ENCODE measurements around the gene TRIM41. TPM values are rescaled to one million over a fixed set of nuclear protein-coding genes. Genes with fewer than 3 reads are reported as not detected.

Gene TRIM41
- total RNA-seq, 1 experiment from 2014 or later: 26.8 TPM

DNA sequence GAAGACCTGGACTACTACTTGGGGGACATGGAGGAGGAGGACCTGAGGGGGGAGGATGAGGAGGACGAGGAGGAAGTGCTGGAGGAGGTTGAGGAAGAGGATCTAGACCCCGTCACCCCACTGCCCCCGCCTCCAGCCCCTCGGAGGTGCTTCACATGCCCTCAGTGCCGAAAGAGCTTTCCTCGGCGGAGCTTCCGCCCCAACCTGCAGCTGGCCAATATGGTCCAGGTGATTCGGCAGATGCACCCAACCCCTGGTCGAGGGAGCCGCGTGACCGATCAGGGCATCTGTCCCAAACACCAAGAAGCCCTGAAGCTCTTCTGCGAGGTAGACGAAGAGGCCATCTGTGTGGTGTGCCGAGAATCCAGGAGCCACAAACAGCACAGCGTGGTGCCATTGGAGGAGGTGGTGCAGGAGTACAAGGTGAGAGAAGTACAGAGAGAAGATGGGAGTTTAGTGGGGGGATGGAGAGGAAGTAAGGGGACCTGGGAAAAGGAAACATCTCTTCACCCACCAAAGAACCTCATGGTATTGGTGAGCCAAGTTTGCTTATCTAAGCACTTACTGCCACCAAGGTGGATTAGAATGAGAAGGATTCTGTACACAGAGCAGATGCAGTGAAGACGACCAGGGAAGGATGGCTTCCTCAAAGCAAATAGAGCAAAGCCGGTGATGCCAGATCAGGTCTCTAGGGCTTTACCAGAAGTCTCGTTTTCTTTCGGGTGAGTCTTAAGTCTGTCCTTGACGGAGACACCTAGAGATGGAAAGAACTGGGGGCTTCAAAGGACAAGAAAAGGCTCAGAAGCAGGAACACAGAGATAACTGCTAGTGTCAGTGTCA, 1.5 kb downstream of the TRIM41 start:
- CTCF ChIA-PET: no interaction called here
- H3K36me3 ChIP-seq (ENCODE audit: low read depth, low read length): no peaks in the 10 kb centered on the region
- peak overlapping the region; percentile 80 for H3K4me3 ChIP-seq (ENCODE audit: low read length)
- TF ChIP-seq EZH2phosphoT487 (IDR thresholded peaks at IDR 0.05; ENCODE audit: borderline replicate concordance, low read length): no peak
- TF ChIP-seq EZH2 (IDR thresholded peaks at IDR 0.05; ENCODE audit: low read length, unreplicated experiment): no peak
- TF ChIP-seq, protein P1, sequence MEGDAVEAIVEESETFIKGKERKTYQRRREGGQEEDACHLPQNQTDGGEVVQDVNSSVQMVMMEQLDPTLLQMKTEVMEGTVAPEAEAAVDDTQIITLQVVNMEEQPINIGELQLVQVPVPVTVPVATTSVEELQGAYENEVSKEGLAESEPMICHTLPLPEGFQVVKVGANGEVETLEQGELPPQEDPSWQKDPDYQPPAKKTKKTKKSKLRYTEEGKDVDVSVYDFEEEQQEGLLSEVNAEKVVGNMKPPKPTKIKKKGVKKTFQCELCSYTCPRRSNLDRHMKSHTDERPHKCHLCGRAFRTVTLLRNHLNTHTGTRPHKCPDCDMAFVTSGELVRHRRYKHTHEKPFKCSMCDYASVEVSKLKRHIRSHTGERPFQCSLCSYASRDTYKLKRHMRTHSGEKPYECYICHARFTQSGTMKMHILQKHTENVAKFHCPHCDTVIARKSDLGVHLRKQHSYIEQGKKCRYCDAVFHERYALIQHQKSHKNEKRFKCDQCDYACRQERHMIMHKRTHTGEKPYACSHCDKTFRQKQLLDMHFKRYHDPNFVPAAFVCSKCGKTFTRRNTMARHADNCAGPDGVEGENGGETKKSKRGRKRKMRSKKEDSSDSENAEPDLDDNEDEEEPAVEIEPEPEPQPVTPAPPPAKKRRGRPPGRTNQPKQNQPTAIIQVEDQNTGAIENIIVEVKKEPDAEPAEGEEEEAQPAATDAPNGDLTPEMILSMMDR (conservative IDR thresholded peaks at IDR 0.05; ENCODE audit: low read depth, low read length): no peak
- peak overlapping the region; percentile 95 for H3K9ac ChIP-seq (ENCODE audit: low read length)
- intact Hi-C loops (cut with micrococcal nuclease): no loop called here
- H3K79me2 ChIP-seq (ENCODE audit: low read length): peaks cover 38% of the 10 kb centered on the region
- no peak for DNase-seq
- H3K9me3 ChIP-seq (ENCODE audit: low read length): no peaks in the 10 kb centered on the region
- H3K4me2 ChIP-seq (ENCODE audit: low read length): peak overlapping the region; percentile 97
- BruUV-seq (replicated peaks): no TSS peak
- no peaks in the 10 kb centered on the region for H3K27me3 ChIP-seq (ENCODE audit: low read length)
- no peaks in the 10 kb centered on the region for H4K20me1 ChIP-seq (ENCODE audit: low read length)
- no peak for ATAC-seq
- H3K4me1 ChIP-seq (ENCODE audit: insufficient read depth, low read length): peaks cover 29% of the 10 kb centered on the region
- H3K9me2 ChIP-seq (replicated peaks; ENCODE audit: low read length): no peaks in the 10 kb centered on the region
- no peak overlapping the region for H2AFZ ChIP-seq (ENCODE audit: low read length)
- H3K27ac ChIP-seq (ENCODE audit: low read length): no peak overlapping the region
- H3F3A ChIP-seq (ENCODE audit: low read length, unreplicated experiment): peaks cover 11% of the 10 kb centered on the region
- POLR2A ChIA-PET (ENCODE audit: unreplicated experiment): no interaction called here

DNA sequence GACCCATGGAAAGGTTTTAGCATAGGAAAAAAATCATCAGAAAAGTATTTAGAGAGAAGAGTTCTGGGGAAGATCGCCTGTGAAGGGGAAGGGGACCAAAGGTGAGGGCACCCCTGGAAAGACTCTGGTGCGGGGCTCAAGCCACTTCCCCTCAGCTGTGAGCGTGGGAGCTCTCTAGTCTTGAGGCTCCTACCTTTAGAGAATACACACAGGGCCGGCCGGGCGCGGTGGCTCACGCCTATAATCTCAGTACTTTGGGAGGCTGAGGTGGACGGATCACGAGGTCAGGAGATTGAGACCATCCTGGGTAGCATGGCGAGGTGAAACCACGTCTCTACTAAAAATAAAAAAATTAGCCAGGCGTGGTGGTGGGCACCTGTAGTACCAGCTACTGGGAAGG, 6.9 kb downstream of the TRIM41 start:
- ATAC-seq: no peak
- Histone ChIP-seq H3K9ac (ENCODE audit: low read length) (no peak overlapping the region), H3F3A (ENCODE audit: low read length, unreplicated experiment) (no peaks in the 10 kb centered on the region), H3K9me2 (replicated peaks; ENCODE audit: low read length) (no peaks in the 10 kb centered on the region), H3K4me1 (ENCODE audit: insufficient read depth, low read length) (peaks cover 8% of the 10 kb centered on the region), H3K27ac (ENCODE audit: low read length) (no peak overlapping the region), H3K36me3 (ENCODE audit: low read depth, low read length) (peaks cover 6% of the 10 kb centered on the region; the same call in 1 of the 2 replicates), H2AFZ (ENCODE audit: low read length) (no peak overlapping the region), H3K9me3 (ENCODE audit: low read length) (no peaks in the 10 kb centered on the region), H3K4me2 (ENCODE audit: low read length) (no peak overlapping the region), H3K4me3 (ENCODE audit: low read length) (no peak overlapping the region), H4K20me1 (ENCODE audit: low read length) (no peaks in the 10 kb centered on the region), H3K79me2 (ENCODE audit: low read length) (peaks cover 23% of the 10 kb centered on the region), H3K27me3 (ENCODE audit: low read length) (no peaks in the 10 kb centered on the region)
- intact Hi-C loops (cut with micrococcal nuclease): no loop called here
- no TSS peak for BruUV-seq (replicated peaks)
- ChIA-PET CTCF (no interaction called here), POLR2A (ENCODE audit: unreplicated experiment) (no interaction called here)
- no peak for DNase-seq
- TF ChIP-seq, protein P1 (conservative IDR thresholded peaks at IDR 0.05; ENCODE audit: low read depth, low read length): no peak
- TF ChIP-seq EZH2 (IDR thresholded peaks at IDR 0.05; ENCODE audit: low read length, unreplicated experiment) (no peak), EZH2phosphoT487 (IDR thresholded peaks at IDR 0.05; ENCODE audit: borderline replicate concordance, low read length) (no peak)

DNA sequence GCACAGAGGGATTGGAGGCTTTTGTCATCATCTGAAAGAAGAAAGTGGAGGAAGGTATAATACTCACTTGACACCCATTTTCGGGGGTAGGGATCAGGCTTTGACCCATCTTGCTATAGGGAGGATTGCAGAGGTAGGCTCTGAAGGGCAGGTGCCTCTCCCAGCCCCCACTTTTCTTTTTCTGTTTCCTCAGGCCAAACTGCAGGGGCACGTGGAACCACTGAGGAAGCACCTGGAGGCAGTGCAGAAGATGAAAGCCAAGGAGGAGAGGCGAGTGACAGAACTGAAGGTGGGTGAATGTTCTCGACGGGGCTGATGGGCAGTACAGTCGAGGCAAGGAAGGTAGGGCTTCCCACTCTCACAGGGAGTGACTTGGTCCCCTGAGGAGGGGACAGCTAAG, 7.5 kb downstream of the TRIM41 start:
- Histone ChIP-seq H2AFZ (ENCODE audit: low read length) (no peak overlapping the region), H3K4me1 (ENCODE audit: insufficient read depth, low read length) (peaks cover 3% of the 10 kb centered on the region; the same call in 1 of the 2 replicates), H3K9ac (ENCODE audit: low read length) (no peak overlapping the region), H3K4me2 (ENCODE audit: low read length) (no peak overlapping the region), H3K79me2 (ENCODE audit: low read length) (peaks cover 18% of the 10 kb centered on the region), H3K9me3 (ENCODE audit: low read length) (no peaks in the 10 kb centered on the region), H3K9me2 (replicated peaks; ENCODE audit: low read length) (no peaks in the 10 kb centered on the region), H3F3A (ENCODE audit: low read length, unreplicated experiment) (peaks cover 4% of the 10 kb centered on the region), H3K4me3 (ENCODE audit: low read length) (no peak overlapping the region), H3K36me3 (ENCODE audit: low read depth, low read length) (peaks cover 9% of the 10 kb centered on the region; the same call in 1 of the 2 replicates), H3K27ac (ENCODE audit: low read length) (no peak overlapping the region), H4K20me1 (ENCODE audit: low read length) (0 out of 2 replicates have a peak, but pooled peaks cover 4% of the 10 kb centered on the region), H3K27me3 (ENCODE audit: low read length) (no peaks in the 10 kb centered on the region)
- BruUV-seq (replicated peaks): no TSS peak
- TF ChIP-seq, protein P1 (conservative IDR thresholded peaks at IDR 0.05; ENCODE audit: low read depth, low read length): no peak
- TF ChIP-seq EZH2phosphoT487 (IDR thresholded peaks at IDR 0.05; ENCODE audit: borderline replicate concordance, low read length) (no peak), EZH2 (IDR thresholded peaks at IDR 0.05; ENCODE audit: low read length, unreplicated experiment) (no peak)
- DNase-seq: no peak
- intact Hi-C loops (cut with micrococcal nuclease): no loop called here
- ATAC-seq: no peak
- ChIA-PET POLR2A (ENCODE audit: unreplicated experiment) (no interaction called here), CTCF (no interaction called here)

Measured in PC-3 (cell line).